Measurements from ENCODE around the gene PTPRN2.

DNA sequence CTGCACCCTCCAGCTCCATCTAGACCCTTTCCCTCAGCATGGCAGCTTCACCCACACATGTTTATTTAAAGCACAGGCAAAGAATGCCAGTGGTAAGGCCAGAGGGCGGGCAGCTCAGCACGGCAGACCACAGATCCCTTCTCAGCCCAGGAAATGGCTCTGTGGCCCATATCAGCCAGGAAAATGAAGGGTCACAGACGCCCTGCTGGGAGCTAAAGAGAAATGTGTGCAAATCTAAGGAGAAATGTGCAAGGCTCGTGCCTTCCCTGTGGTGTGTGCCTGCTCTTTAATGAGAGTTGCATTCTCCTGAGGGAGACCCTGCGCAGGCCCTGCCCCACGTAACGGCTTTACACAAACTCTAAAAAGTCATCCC is 23.0 kb downstream of the PTPRN2 start:
- TF ChIP-seq, protein P1, sequence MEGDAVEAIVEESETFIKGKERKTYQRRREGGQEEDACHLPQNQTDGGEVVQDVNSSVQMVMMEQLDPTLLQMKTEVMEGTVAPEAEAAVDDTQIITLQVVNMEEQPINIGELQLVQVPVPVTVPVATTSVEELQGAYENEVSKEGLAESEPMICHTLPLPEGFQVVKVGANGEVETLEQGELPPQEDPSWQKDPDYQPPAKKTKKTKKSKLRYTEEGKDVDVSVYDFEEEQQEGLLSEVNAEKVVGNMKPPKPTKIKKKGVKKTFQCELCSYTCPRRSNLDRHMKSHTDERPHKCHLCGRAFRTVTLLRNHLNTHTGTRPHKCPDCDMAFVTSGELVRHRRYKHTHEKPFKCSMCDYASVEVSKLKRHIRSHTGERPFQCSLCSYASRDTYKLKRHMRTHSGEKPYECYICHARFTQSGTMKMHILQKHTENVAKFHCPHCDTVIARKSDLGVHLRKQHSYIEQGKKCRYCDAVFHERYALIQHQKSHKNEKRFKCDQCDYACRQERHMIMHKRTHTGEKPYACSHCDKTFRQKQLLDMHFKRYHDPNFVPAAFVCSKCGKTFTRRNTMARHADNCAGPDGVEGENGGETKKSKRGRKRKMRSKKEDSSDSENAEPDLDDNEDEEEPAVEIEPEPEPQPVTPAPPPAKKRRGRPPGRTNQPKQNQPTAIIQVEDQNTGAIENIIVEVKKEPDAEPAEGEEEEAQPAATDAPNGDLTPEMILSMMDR (conservative IDR thresholded peaks at IDR 0.05), result no peak
- TF ChIP-seq EZH2 (IDR thresholded peaks at IDR 0.05; ENCODE audit: low read depth), result no peak

All from PC-9 (cell line).